Measurements from ENCODE around the gene SMIM44.

Gene SMIM44

GRCh38 chr19:3474614-3475013 is 8.6 kb downstream of the SMIM44 start:
- DNase-seq (ENCODE audit: insufficient read length, low spot score) (no peak), FAIRE-seq (no peak)
- no peak for TF ChIP-seq CTCF (IDR thresholded peaks at IDR 0.05; ENCODE audit: insufficient read depth, missing control alignments)

GRCh38 chr19:3474010-3474409 is 9.2 kb downstream of the SMIM44 start:
- no peak for TF ChIP-seq CTCF (IDR thresholded peaks at IDR 0.05; ENCODE audit: insufficient read depth, missing control alignments)
- DNase-seq (ENCODE audit: insufficient read length, low spot score) (no peak), FAIRE-seq (no peak)

- TF ChIP-seq CTCF (IDR thresholded peaks at IDR 0.05; ENCODE audit: insufficient read depth, missing control alignments) = peak; percentile 61
- DNase-seq (ENCODE audit: insufficient read length, low spot score) (no peak), FAIRE-seq (no peak)
These were observed 11.1 kb downstream of the SMIM44 start for GRCh38 chr19:3471954-3472655.

GRCh38 chr19:3470500-3471128 is 12.6 kb downstream of the SMIM44 start:
- TF ChIP-seq CTCF (IDR thresholded peaks at IDR 0.05; ENCODE audit: insufficient read depth, missing control alignments) = no peak
- DNase-seq (ENCODE audit: insufficient read length, low spot score) (no peak), FAIRE-seq (no peak)

GRCh38 chr19:3469638-3470499 is 13.4 kb downstream of the SMIM44 start:
- FAIRE-seq (no peak), DNase-seq (ENCODE audit: insufficient read length, low spot score) (no peak)
- TF ChIP-seq CTCF (IDR thresholded peaks at IDR 0.05; ENCODE audit: insufficient read depth, missing control alignments) = no peak

- TF ChIP-seq CTCF (IDR thresholded peaks at IDR 0.05; ENCODE audit: insufficient read depth, missing control alignments) = no peak
- FAIRE-seq (no peak), DNase-seq (ENCODE audit: insufficient read length, low spot score) (no peak)
These were observed 15.0 kb downstream of the SMIM44 start for GRCh38 chr19:3468211-3468610.
